ENCODE results near the gene SORCS3.

The SORCS3 gene

GRCh38 chr10:104873161-104873560, 232.1 kb downstream of the SORCS3 start:
- no peak for DNase-seq

- no peak for DNase-seq
Observed at GRCh38 chr10:104875561-104875960, 234.5 kb downstream of the SORCS3 start.

GRCh38 chr10:104880624-104881398, 239.7 kb downstream of the SORCS3 start:
- no peak for DNase-seq

- no peak for DNase-seq
Observed at GRCh38 chr10:104881740-104882139, 240.7 kb downstream of the SORCS3 start.

GRCh38 chr10:104892879-104893617, 252.0 kb downstream of the SORCS3 start:
- DNase-seq = no peak

- no peak for DNase-seq
Observed at GRCh38 chr10:104893701-104894100, 252.6 kb downstream of the SORCS3 start.

GRCh38 chr10:104894681-104895080, 253.6 kb downstream of the SORCS3 start:
- DNase-seq = no peak

GRCh38 chr10:104895541-104895940, 254.5 kb downstream of the SORCS3 start:
- no peak for DNase-seq

GRCh38 chr10:104895981-104896380, 254.9 kb downstream of the SORCS3 start:
- DNase-seq = no peak

GRCh38 chr10:104897696-104898095, 256.6 kb downstream of the SORCS3 start:
- no peak for DNase-seq

GRCh38 chr10:104899779-104900178, 258.7 kb downstream of the SORCS3 start:
- no peak for DNase-seq

GRCh38 chr10:104903433-104903832, 262.3 kb downstream of the SORCS3 start:
- no peak for DNase-seq

- DNase-seq = no peak
Observed at GRCh38 chr10:104904753-104905323, 263.7 kb downstream of the SORCS3 start.

GRCh38 chr10:104906112-104906511, 265.0 kb downstream of the SORCS3 start:
- DNase-seq = no peak

- DNase-seq = no peak
Observed at GRCh38 chr10:104907521-104907920, 266.4 kb downstream of the SORCS3 start.

GRCh38 chr10:104908581-104908980, 267.5 kb downstream of the SORCS3 start:
- DNase-seq = no peak

GRCh38 chr10:104910712-104911111, 269.6 kb downstream of the SORCS3 start:
- DNase-seq = no peak

GRCh38 chr10:104913390-104913789, 272.3 kb downstream of the SORCS3 start:
- no peak for DNase-seq

GRCh38 chr10:104920476-104920875, 279.4 kb downstream of the SORCS3 start:
- DNase-seq = no peak

- no peak for DNase-seq
Observed at GRCh38 chr10:104921763-104922162, 280.7 kb downstream of the SORCS3 start.

- no peak for DNase-seq
Observed at GRCh38 chr10:104922810-104923209, 281.7 kb downstream of the SORCS3 start.

GRCh38 chr10:104923501-104923900, 282.4 kb downstream of the SORCS3 start:
- no peak for DNase-seq

GRCh38 chr10:104924101-104924795, 283.2 kb downstream of the SORCS3 start:
- no peak for DNase-seq

All from CD4-positive, alpha-beta T cell treated with Interleukin-4 for 4 hours (primary cell).